Coronary artery (tissue), 2 donors: ENCODE data around the gene HSPB7.

Experiments
- DNase-seq: peaks from one replicate; pipeline ENCODE4 v3.0.0-alpha.2; 2017; ENCODE audit warnings: low spot score
- H3K27ac ChIP-seq, 2 donors: fragments of 200-600 bp; sonication (generic); one replicate each; pipeline ENCODE4 v1.5.1; 2016 to 2019
- H3K4me3 ChIP-seq: fragments of 200-600 bp; sonication (generic); 2 replicates; pipeline ENCODE4 v1.5.1; 2016; ENCODE audit warnings: mild to moderate bottlenecking, moderate library complexity
- TF ChIP-seq, protein P1 (sequence below): fragments of 200-600 bp; sonication (generic); IDR thresholded peaks from one replicate; pipeline ENCODE4 v1.5.1; 2019; ENCODE audit warnings: antibody characterized with exemption

HSPB7 gene

GRCh38 chr1:16017461-16018303 is at the start of gene HSPB7:
Gene HSPB7 (minus strand): TSS chr1:16018043. CDS start chr1:16017963, 80 bp downstream.
- Histone ChIP-seq H3K27ac (peak within 1 kb of the TSS; percentile 98), H3K4me3 (peak within 1 kb of the TSS; percentile 79)
- TF ChIP-seq, protein P1, sequence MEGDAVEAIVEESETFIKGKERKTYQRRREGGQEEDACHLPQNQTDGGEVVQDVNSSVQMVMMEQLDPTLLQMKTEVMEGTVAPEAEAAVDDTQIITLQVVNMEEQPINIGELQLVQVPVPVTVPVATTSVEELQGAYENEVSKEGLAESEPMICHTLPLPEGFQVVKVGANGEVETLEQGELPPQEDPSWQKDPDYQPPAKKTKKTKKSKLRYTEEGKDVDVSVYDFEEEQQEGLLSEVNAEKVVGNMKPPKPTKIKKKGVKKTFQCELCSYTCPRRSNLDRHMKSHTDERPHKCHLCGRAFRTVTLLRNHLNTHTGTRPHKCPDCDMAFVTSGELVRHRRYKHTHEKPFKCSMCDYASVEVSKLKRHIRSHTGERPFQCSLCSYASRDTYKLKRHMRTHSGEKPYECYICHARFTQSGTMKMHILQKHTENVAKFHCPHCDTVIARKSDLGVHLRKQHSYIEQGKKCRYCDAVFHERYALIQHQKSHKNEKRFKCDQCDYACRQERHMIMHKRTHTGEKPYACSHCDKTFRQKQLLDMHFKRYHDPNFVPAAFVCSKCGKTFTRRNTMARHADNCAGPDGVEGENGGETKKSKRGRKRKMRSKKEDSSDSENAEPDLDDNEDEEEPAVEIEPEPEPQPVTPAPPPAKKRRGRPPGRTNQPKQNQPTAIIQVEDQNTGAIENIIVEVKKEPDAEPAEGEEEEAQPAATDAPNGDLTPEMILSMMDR: no peak
- DNase-seq: peak; percentile 97

- Histone ChIP-seq H3K27ac (no peak overlapping the region), H3K4me3 (no peak overlapping the region)
- DNase-seq: no peak
- TF ChIP-seq, protein P1: no peak
Observed at GRCh38 chr1:16067127-16067768, 49.4 kb upstream of the HSPB7 start.

DNA sequence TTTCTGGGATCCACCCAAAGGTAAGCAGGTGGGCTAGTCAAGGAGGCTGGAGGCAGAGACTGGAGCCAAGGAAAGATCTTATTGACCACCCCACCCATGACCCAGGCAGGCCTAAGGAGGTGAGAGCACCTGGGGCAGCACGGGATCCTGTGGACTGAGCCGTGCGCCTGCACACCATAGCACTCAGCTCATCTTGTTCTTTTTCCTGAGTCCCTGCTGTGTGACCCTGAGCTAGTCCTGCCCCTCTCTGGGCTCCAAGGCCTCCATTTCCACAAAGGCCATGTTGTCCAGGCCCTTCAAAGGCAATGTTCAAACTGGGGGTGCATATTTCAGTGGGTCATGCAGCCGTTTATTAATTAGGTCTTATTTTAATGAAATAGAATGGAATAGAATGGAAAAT is 48.4 kb upstream of the HSPB7 start:
- no peak overlapping the region for H3K4me3 ChIP-seq
- no peak for DNase-seq
- H3K27ac ChIP-seq: no peak overlapping the region
- TF ChIP-seq, protein P1: no peak

DNA sequence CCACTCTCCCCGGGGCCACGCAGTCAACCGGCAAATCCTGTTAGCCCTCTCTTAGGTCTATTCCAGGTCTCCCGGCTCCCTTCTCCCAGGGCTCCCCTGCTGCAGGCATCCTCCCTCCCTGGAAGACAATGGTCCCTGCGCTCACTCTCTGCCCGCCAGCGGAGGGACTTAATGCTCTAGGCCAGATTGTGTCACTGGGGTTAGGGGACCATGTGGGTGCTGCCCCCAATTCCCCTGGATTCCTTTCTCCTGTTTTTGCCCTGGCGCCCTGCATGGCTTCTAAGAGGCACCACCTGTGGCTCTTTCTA is 47.4 kb upstream of the HSPB7 start:
- Histone ChIP-seq H3K27ac (no peak overlapping the region), H3K4me3 (no peak overlapping the region)
- no peak for DNase-seq
- TF ChIP-seq, protein P1: no peak

GRCh38 chr1:16064536-16065268 is 46.9 kb upstream of the HSPB7 start:
- Histone ChIP-seq H3K27ac (no peak overlapping the region), H3K4me3 (no peak overlapping the region)
- TF ChIP-seq, protein P1: no peak
- DNase-seq: no peak

GRCh38 chr1:16063921-16064320 is 46.1 kb upstream of the HSPB7 start:
- TF ChIP-seq, protein P1: no peak
- DNase-seq: no peak
- no peak overlapping the region for H3K27ac ChIP-seq
- no peak overlapping the region for H3K4me3 ChIP-seq
